GM12875 (cell line): ENCODE data around the gene PDGFD.

Experiments used
- H3K4me3 ChIP-seq: one replicate; pipeline ENCODE4 v1.5.1; 2011; ENCODE audit warnings: low read depth, low read length, control low read depth
- CTCF ChIP-seq: IDR thresholded peaks from 2 replicates; pipeline ENCODE4 v1.5.1; 2011; ENCODE audit warnings: low read depth, mild to moderate bottlenecking, control low read depth, inconsistent platforms, low read length, moderate library complexity, borderline replicate concordance; ENCODE audit not compliant: insufficient read depth

The PDGFD gene

GRCh38 chr11:103888541-103888951, 275.4 kb downstream of the PDGFD start:
- no peak overlapping the region for H3K4me3 ChIP-seq
- TF ChIP-seq CTCF = no peak

- no peak for TF ChIP-seq CTCF
Observed at GRCh38 chr11:103887001-103887658, 276.8 kb downstream of the PDGFD start.

GRCh38 chr11:103883856-103884255, 280.1 kb downstream of the PDGFD start:
- no peak overlapping the region for H3K4me3 ChIP-seq
- no peak for TF ChIP-seq CTCF

More at GRCh38 chr11:103887001-103887658, 276.8 kb downstream of the PDGFD start:
- H3K4me3 ChIP-seq = no peak overlapping the region

GRCh38 chr11:103883291-103883690, 280.7 kb downstream of the PDGFD start:
- H3K4me3 ChIP-seq = no peak overlapping the region
- TF ChIP-seq CTCF = no peak

- H3K4me3 ChIP-seq = no peak overlapping the region
Observed at GRCh38 chr11:103881584-103881983, 282.4 kb downstream of the PDGFD start.

GRCh38 chr11:103880968-103881367, 283.0 kb downstream of the PDGFD start:
- no peak for TF ChIP-seq CTCF
- no peak overlapping the region for H3K4me3 ChIP-seq

More at GRCh38 chr11:103881584-103881983, 282.4 kb downstream of the PDGFD start:
- no peak for TF ChIP-seq CTCF

- no peak for TF ChIP-seq CTCF
- no peak overlapping the region for H3K4me3 ChIP-seq
Observed at GRCh38 chr11:103878646-103879045, 285.3 kb downstream of the PDGFD start.
